Caco-2 (cell line): Measurements from ENCODE around the gene SNAPC2. TPM values are rescaled to one million over a fixed set of nuclear protein-coding genes. Genes with fewer than 3 reads are reported as not detected.

Source experiments
- Bru-seq: library from RNA; stranded (reverse); fragments of 400-500 nt; gene quantifications from one replicate; lab custom pipeline; 2021; lab: Mats Ljungman, UMichigan
- BruChase-seq, 2 experiments: library from RNA; stranded (reverse); fragments of 400-500 nt; gene quantifications; one replicate each; lab custom pipeline; 2021; lab: Mats Ljungman, UMichigan
- BruUV-seq: library from RNA; stranded (reverse); fragments of 400-500 nt; replicated peaks from 2 replicates; lab custom pipeline; 2021; lab: Mats Ljungman, UMichigan
- CTCF ChIA-PET: fragments of 300-600 bp; sonication (Branson Sonifier 250); formaldehyde crosslinking; loops from one replicate; lab custom pipeline; 2022; ENCODE audit warnings: antibody characterized with exemption; lab: Charles Lee
- POLR2A ChIA-PET: fragments of 300-600 bp; sonication (Branson Sonifier 250); formaldehyde crosslinking; loops from one replicate; lab custom pipeline; 2022; ENCODE audit warnings: antibody characterized with exemption; lab: Charles Lee
- DNase-seq, 2 experiments: peaks; one replicate each; pipeline versions ENCODE4 v3.0.0 to v3.0.0-alpha.2; 2020 to 2022
- H3K27me3 ChIP-seq: replicated peaks from 2 replicates; pipeline ENCODE4 v1.6.0; 2011; ENCODE audit warnings: low read length; ENCODE audit not compliant: control insufficient read depth, insufficient read depth
- H3K36me3 ChIP-seq: 2 replicates; pipeline ENCODE4 v1.5.1; 2011; ENCODE audit warnings: low read length; ENCODE audit not compliant: control insufficient read depth, insufficient read depth
- H3K4me1 ChIP-seq: fragments of 250-450 bp; sonication (Bioruptor Pico); 2 replicates; pipeline ENCODE4 v1.5.1; 2020; ENCODE audit warnings: mild to moderate bottlenecking
- H3K4me3 ChIP-seq: 2 replicates; pipeline ENCODE4 v1.5.1; 2011; ENCODE audit warnings: low read depth, mild to moderate bottlenecking, control low read depth, low read length
- H3K9me3 ChIP-seq: fragments of 250-450 bp; sonication (Bioruptor Pico); 2 replicates; pipeline ENCODE4 v1.5.1; 2020; ENCODE audit warnings: mild to moderate bottlenecking, moderate library complexity
- H3K27ac Mint-ChIP-seq: one replicate; pipeline ENCODE4 v1.8.0; 2022; ENCODE audit warnings: mixed read lengths; ENCODE audit not compliant: unreplicated experiment
- H3K27me3 Mint-ChIP-seq: one replicate; pipeline ENCODE4 v1.8.0; 2022; ENCODE audit warnings: mixed read lengths; ENCODE audit not compliant: insufficient read depth, unreplicated experiment
- H3K36me3 Mint-ChIP-seq: one replicate; pipeline ENCODE4 v1.8.0; 2022; ENCODE audit warnings: mild to moderate bottlenecking, mixed read lengths; ENCODE audit not compliant: insufficient read depth, unreplicated experiment
- H3K4me1 Mint-ChIP-seq: one replicate; pipeline ENCODE4 v1.8.0; 2022; ENCODE audit warnings: low read depth, mixed read lengths; ENCODE audit not compliant: unreplicated experiment
- H3K4me3 Mint-ChIP-seq: one replicate; pipeline ENCODE4 v1.8.0; 2022; ENCODE audit warnings: mild to moderate bottlenecking, moderate library complexity, mixed read lengths; ENCODE audit not compliant: unreplicated experiment
- H3K9me3 Mint-ChIP-seq: one replicate; pipeline ENCODE4 v1.8.0; 2022; ENCODE audit warnings: mixed read lengths; ENCODE audit not compliant: unreplicated experiment
- CTCF ChIP-seq, 2 experiments: fragments of 200-600 bp in 1 of 2; IDR thresholded peaks; 1 replicate in 1 of 2; 2 replicates in 1 of 2; pipeline versions ENCODE4 v1.5.1 to v1.8.0; 2011 to 2022; ENCODE audit warnings: antibody characterized with exemption in 1 of 2, control low read depth in 1 of 2, inconsistent platforms in 1 of 2, low read depth in 1 of 2, low read length in 1 of 2, mild to moderate bottlenecking in 1 of 2, moderate library complexity in 1 of 2; ENCODE audit not compliant: insufficient read depth in 1 of 2, severe bottlenecking in 1 of 2, unreplicated experiment in 1 of 2
- intact Hi-C: fragments of 100-400 bp; cut with micrococcal nuclease; formaldehyde crosslinking; loops from one replicate; pipeline ENCODE4 v1.10.0; 2022; ENCODE audit not compliant: unreplicated experiment
- long read RNA-seq: library from polyadenylated mRNA; stranded (forward); transcript quantifications from one replicate; pipeline ENCODE4 v2.0.0, GENCODE V29; 2022
- total RNA-seq: library from RNA; stranded (reverse); gene quantifications from 2 replicates; pipeline ENCODE4 v1.2.3, GENCODE V29; 2022

SNAPC2 gene
- total RNA-seq (8.8 and 10.4 TPM in 2 replicates), Bru-seq, nascent RNA (percentile 37 among the genes with signal in this experiment), BruChase-seq, experiment 1, labeled RNA remaining after a 2-hour chase (percentile 53 among the genes with signal in this experiment), BruChase-seq, experiment 2, labeled RNA remaining after a 6-hour chase (percentile 52 among the genes with signal in this experiment)
- long read RNA-seq, transcript SNAPC2-201 (5 exons, 1,542 nt): major isoform, 30 of 38 reads
- long read RNA-seq, partial matches to known transcripts: 4 of 38 reads
- long read RNA-seq, other reads (novel, unspliced or antisense): 3 of 38 reads

GRCh38 chr19:7919610-7920518 is at the start of gene SNAPC2:
TSS of gene SNAPC2 (plus strand) at chr19:7920338. CDS start at chr19:7920367, 29 bp downstream.
- H3K27ac Mint-ChIP-seq: peak within 1 kb of the TSS; percentile 83
- BruUV-seq: TSS peak; percentile 41
- intact Hi-C loops: loop anchor here (1.0 kb wide), 1 partner anchor 51 kb away; no protein-coding TSS in a partner anchor
- TF ChIP-seq CTCF (IDR thresholded peaks at IDR 0.05; ENCODE audit: insufficient read depth in 1 of 2, low read depth in 1 of 2, low read length in 1 of 2, severe bottlenecking in 1 of 2, unreplicated experiment in 1 of 2): no peak
- ChIA-PET POLR2A (interaction anchor here (0.6 to 2.3 kb wide), 9 partner anchors 9 to 398 kb away, joined by 3 to 69 read pairs (median 8); partner anchors contain the start of genes ELAVL1, LRRC8E, MAP2K7 and MCOLN1), CTCF (interaction anchor here (0.6 to 3.6 kb wide), 16 partner anchors 8 to 266 kb away, joined by 3 to 50 read pairs (median 6); partner anchors contain the start of genes MAP2K7 and TIMM44)
- H3K27me3 ChIP-seq: no peaks in the 10 kb centered on the region
- peak within 1 kb of the TSS; percentile 87 for H3K4me3 Mint-ChIP-seq
- H3K9me3 Mint-ChIP-seq: no peaks in the 10 kb centered on the region
- H3K4me1 ChIP-seq: peaks cover 16% of the 10 kb centered on the region
- peak within 1 kb of the TSS; percentile 63 for H3K4me3 ChIP-seq
- H3K27me3 Mint-ChIP-seq: no peaks in the 10 kb centered on the region
- H3K9me3 ChIP-seq: no peaks in the 10 kb centered on the region
- H3K4me1 Mint-ChIP-seq: peaks cover 7% of the 10 kb centered on the region
- no peaks in the 10 kb centered on the region for H3K36me3 ChIP-seq
- peaks cover 31% of the 10 kb centered on the region for H3K36me3 Mint-ChIP-seq
- peak; percentile 96 for DNase-seq

GRCh38 chr19:7870571-7871436 is 49.3 kb upstream of the SNAPC2 start:
- H3K9me3 ChIP-seq: no peaks in the 10 kb centered on the region
- no TSS peak for BruUV-seq
- no peak overlapping the region for H3K4me3 ChIP-seq
- peaks cover 11% of the 10 kb centered on the region for H3K4me1 ChIP-seq
- Mint-ChIP-seq H3K4me1 (peaks cover 9% of the 10 kb centered on the region), H3K9me3 (no peaks in the 10 kb centered on the region), H3K27me3 (no peaks in the 10 kb centered on the region), H3K36me3 (peaks cover 19% of the 10 kb centered on the region), H3K27ac (peak overlapping the region; percentile 45), H3K4me3 (peak overlapping the region; percentile 87)
- no peaks in the 10 kb centered on the region; the same call in 1 of the 2 replicates for H3K27me3 ChIP-seq
- intact Hi-C loops: no loop called here
- no peak for TF ChIP-seq CTCF (IDR thresholded peaks at IDR 0.05; ENCODE audit: insufficient read depth in 1 of 2, low read depth in 1 of 2, low read length in 1 of 2, severe bottlenecking in 1 of 2, unreplicated experiment in 1 of 2)
- no peaks in the 10 kb centered on the region for H3K36me3 ChIP-seq
- ChIA-PET POLR2A (no interaction called here), CTCF (interaction anchor here (0.6 to 1.2 kb wide), 2 partner anchors 18 to 1182 kb away, joined by 5 to 8 read pairs; no protein-coding TSS in a partner anchor)
- DNase-seq: peak; percentile 76 to 91
